KMS-11 (cell line): ENCODE results near the gene SETD1A.

Experiments
- H2AFZ ChIP-seq: fragments of 200-600 bp; sonication (generic); 2 replicates; pipeline ENCODE4 v1.6.1; 2016; ENCODE audit warnings: antibody characterized with exemption, mixed run types, low read depth
- H3K27ac ChIP-seq: fragments of 200-600 bp; sonication (generic); 2 replicates; pipeline ENCODE4 v1.6.1; 2016; ENCODE audit warnings: mild to moderate bottlenecking, mixed run types
- H3K27me3 ChIP-seq: fragments of 200-600 bp; sonication (generic); 2 replicates; pipeline ENCODE4 v1.6.1; 2017; ENCODE audit warnings: mild to moderate bottlenecking, low read depth, mixed run types, moderate library complexity; ENCODE audit not compliant: insufficient read depth
- H3K36me3 ChIP-seq: fragments of 200-600 bp; sonication (generic); 2 replicates; pipeline ENCODE4 v1.6.1; 2017; ENCODE audit warnings: mild to moderate bottlenecking, mixed run types; ENCODE audit not compliant: insufficient read depth
- H3K4me1 ChIP-seq: fragments of 200-600 bp; sonication (generic); 2 replicates; pipeline ENCODE4 v1.6.1; 2016; ENCODE audit warnings: mild to moderate bottlenecking, low read depth, mixed run types; ENCODE audit not compliant: poor library complexity, severe bottlenecking
- H3K4me2 ChIP-seq: fragments of 200-600 bp; sonication (generic); 2 replicates; pipeline ENCODE4 v1.7.0; 2016; ENCODE audit warnings: mild to moderate bottlenecking, mixed run types
- H3K4me3 ChIP-seq: fragments of 200-600 bp; sonication (generic); IDR thresholded peaks from 2 replicates; pipeline ENCODE4 v1.6.1; 2017; ENCODE audit warnings: low read depth, low read length, mixed read lengths; ENCODE audit not compliant: insufficient read depth
- H3K79me2 ChIP-seq: fragments of 200-600 bp; sonication (generic); 2 replicates; pipeline ENCODE4 v1.6.1; 2016; ENCODE audit warnings: low read depth, mixed run types; ENCODE audit not compliant: insufficient read depth
- H3K9ac ChIP-seq: fragments of 200-600 bp; sonication (generic); 2 replicates; pipeline ENCODE4 v1.6.1; 2016; ENCODE audit warnings: mild to moderate bottlenecking, mixed run types
- H4K20me1 ChIP-seq: fragments of 200-600 bp; sonication (generic); 2 replicates; pipeline ENCODE4 v1.6.1; 2016; ENCODE audit warnings: mild to moderate bottlenecking, mixed run types; ENCODE audit not compliant: insufficient read depth
- TF ChIP-seq, protein P1 (sequence below): fragments of 200-600 bp; sonication (generic); conservative IDR thresholded peaks from 2 replicates; pipeline ENCODE4 v1.6.1; 2017; ENCODE audit warnings: low read depth, mild to moderate bottlenecking, antibody characterized with exemption, low read length, moderate library complexity, mixed read lengths

Gene SETD1A

DNA sequence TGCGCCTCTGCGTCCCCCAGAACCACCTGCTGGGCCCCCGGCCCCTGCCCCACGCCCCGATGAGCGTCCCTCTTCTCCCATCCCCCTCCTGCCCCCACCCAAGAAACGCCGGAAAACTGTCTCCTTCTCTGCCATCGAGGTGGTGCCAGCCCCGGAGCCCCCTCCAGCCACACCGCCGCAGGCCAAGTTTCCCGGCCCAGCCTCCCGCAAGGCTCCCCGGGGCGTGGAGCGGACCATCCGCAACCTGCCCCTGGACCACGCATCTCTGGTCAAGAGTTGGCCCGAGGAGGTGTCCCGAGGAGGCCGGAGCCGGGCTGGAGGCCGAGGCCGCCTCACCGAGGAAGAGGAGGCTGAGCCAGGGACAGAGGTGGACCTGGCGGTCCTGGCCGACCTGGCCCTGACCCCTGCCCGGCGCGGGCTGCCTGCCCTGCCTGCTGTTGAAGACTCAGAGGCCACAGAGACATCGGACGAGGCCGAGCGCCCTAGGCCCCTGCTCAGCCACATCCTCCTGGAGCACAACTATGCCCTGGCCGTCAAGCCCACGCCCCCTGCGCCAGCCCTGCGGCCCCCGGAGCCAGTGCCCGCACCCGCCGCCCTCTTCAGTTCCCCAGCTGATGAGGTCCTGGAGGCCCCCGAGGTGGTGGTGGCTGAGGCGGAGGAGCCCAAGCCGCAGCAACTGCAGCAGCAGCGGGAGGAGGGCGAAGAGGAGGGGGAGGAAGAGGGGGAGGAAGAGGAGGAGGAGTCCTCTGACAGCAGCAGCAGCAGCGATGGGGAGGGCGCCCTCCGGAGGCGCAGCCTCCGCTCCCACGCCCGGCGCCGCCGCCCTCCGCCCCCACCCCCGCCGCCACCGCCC, 21.8 kb downstream of the SETD1A start:
- Histone ChIP-seq H3K4me2 (no peak overlapping the region), H3K79me2 (no peaks in the 10 kb centered on the region), H4K20me1 (no peaks in the 10 kb centered on the region), H3K9ac (no peak overlapping the region), H3K36me3 (peaks cover 5% of the 10 kb centered on the region; the same call in 1 of the 2 replicates), H2AFZ (no peak overlapping the region), H3K4me1 (no peaks in the 10 kb centered on the region), H3K4me3 (no peak overlapping the region), H3K27ac (no peak overlapping the region), H3K27me3 (no peaks in the 10 kb centered on the region)
- TF ChIP-seq, protein P1, sequence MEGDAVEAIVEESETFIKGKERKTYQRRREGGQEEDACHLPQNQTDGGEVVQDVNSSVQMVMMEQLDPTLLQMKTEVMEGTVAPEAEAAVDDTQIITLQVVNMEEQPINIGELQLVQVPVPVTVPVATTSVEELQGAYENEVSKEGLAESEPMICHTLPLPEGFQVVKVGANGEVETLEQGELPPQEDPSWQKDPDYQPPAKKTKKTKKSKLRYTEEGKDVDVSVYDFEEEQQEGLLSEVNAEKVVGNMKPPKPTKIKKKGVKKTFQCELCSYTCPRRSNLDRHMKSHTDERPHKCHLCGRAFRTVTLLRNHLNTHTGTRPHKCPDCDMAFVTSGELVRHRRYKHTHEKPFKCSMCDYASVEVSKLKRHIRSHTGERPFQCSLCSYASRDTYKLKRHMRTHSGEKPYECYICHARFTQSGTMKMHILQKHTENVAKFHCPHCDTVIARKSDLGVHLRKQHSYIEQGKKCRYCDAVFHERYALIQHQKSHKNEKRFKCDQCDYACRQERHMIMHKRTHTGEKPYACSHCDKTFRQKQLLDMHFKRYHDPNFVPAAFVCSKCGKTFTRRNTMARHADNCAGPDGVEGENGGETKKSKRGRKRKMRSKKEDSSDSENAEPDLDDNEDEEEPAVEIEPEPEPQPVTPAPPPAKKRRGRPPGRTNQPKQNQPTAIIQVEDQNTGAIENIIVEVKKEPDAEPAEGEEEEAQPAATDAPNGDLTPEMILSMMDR: no peak

GRCh38 chr16:30980023-30980371, 22.4 kb downstream of the SETD1A start:
- H3K4me2 ChIP-seq: no peak overlapping the region
- no peak overlapping the region for H2AFZ ChIP-seq
- no peaks in the 10 kb centered on the region for H3K79me2 ChIP-seq
- no peaks in the 10 kb centered on the region for H3K27me3 ChIP-seq
- H3K4me3 ChIP-seq: no peak overlapping the region
- no peaks in the 10 kb centered on the region for H3K4me1 ChIP-seq
- no peaks in the 10 kb centered on the region for H4K20me1 ChIP-seq
- H3K36me3 ChIP-seq: peaks cover 5% of the 10 kb centered on the region; the same call in 1 of the 2 replicates
- H3K27ac ChIP-seq: no peak overlapping the region
- TF ChIP-seq, protein P1: no peak
- no peak overlapping the region for H3K9ac ChIP-seq

GRCh38 chr16:30980434-30980833, 22.9 kb downstream of the SETD1A start:
- Histone ChIP-seq H3K79me2 (no peaks in the 10 kb centered on the region), H3K27ac (no peak overlapping the region), H3K4me1 (no peaks in the 10 kb centered on the region), H3K4me3 (no peak overlapping the region), H3K9ac (no peak overlapping the region), H3K4me2 (no peak overlapping the region), H3K27me3 (no peaks in the 10 kb centered on the region), H2AFZ (no peak overlapping the region), H4K20me1 (no peaks in the 10 kb centered on the region), H3K36me3 (peaks cover 5% of the 10 kb centered on the region; the same call in 1 of the 2 replicates)
- TF ChIP-seq, protein P1: no peak

GRCh38 chr16:30980959-30981358, 23.4 kb downstream of the SETD1A start:
- Histone ChIP-seq H4K20me1 (no peaks in the 10 kb centered on the region), H3K4me2 (no peak overlapping the region), H3K27ac (no peak overlapping the region), H3K9ac (no peak overlapping the region), H2AFZ (no peak overlapping the region), H3K4me3 (no peak overlapping the region), H3K79me2 (no peaks in the 10 kb centered on the region), H3K36me3 (peaks cover 5% of the 10 kb centered on the region; the same call in 1 of the 2 replicates), H3K27me3 (no peaks in the 10 kb centered on the region), H3K4me1 (no peaks in the 10 kb centered on the region)
- TF ChIP-seq, protein P1: no peak
